ENCODE results near the gene MARK1.

- no peak for TF ChIP-seq CTCF (conservative IDR thresholded peaks at IDR 0.05 in 1 of 2, IDR thresholded peaks at IDR 0.05 in 1 of 2; ENCODE audit: low read depth in 1 of 2, low read length in 2 of 2)
- no peak for TF ChIP-seq EZH2 (IDR thresholded peaks at IDR 0.05; ENCODE audit: low read length, missing control alignments)
Measured at GRCh38 chr1:220691053-220691684, 163.2 kb downstream of the MARK1 start.
